Neural progenitor cell (in vitro differentiated cells): ENCODE measurements around the gene POLR2C.

Experiments used
- EZH2 ChIP-seq: fragments of 200-600 bp; sonication (generic); IDR thresholded peaks from 2 replicates; pipeline ENCODE4 v1.6.1; 2017; ENCODE audit warnings: antibody characterized with exemption, mild to moderate bottlenecking, moderate library complexity
- TF ChIP-seq, protein P1 (sequence below): fragments of 200-600 bp; sonication (generic); IDR thresholded peaks from 2 replicates; pipeline ENCODE4 v1.5.1; 2017; ENCODE audit warnings: antibody characterized with exemption, mild to moderate bottlenecking

DNA sequence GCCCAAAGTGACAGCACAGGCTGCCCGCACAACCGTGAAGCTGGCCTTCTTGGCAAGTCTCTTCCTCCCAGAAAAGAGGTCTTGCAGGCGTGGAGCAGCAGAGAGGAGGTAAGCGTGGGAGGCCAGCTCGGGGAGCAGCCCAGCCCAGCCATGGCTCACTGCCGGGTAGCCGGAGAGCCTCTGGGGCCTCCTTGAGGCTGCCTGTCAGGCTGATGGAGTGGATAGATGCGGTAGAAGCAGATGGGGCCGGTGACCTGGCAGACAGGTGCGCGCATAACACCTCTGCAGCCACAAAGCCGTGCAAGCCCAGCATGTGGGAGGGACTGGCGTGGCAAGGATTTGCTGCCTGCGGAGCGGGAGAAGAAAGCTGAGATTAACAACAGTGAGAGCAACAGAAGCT is 40.9 kb downstream of the POLR2C start:
- TF ChIP-seq, protein P1, sequence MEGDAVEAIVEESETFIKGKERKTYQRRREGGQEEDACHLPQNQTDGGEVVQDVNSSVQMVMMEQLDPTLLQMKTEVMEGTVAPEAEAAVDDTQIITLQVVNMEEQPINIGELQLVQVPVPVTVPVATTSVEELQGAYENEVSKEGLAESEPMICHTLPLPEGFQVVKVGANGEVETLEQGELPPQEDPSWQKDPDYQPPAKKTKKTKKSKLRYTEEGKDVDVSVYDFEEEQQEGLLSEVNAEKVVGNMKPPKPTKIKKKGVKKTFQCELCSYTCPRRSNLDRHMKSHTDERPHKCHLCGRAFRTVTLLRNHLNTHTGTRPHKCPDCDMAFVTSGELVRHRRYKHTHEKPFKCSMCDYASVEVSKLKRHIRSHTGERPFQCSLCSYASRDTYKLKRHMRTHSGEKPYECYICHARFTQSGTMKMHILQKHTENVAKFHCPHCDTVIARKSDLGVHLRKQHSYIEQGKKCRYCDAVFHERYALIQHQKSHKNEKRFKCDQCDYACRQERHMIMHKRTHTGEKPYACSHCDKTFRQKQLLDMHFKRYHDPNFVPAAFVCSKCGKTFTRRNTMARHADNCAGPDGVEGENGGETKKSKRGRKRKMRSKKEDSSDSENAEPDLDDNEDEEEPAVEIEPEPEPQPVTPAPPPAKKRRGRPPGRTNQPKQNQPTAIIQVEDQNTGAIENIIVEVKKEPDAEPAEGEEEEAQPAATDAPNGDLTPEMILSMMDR: no peak
- TF ChIP-seq EZH2: no peak
